Globus pallidus (tissue), 1 donor: ENCODE results near the gene PKDCC.

Experiments used
- DNase-seq: peaks from one replicate; pipeline ENCODE4 v3.0.0-alpha.2; 2015; ENCODE audit warnings: low spot score

Gene PKDCC

DNA sequence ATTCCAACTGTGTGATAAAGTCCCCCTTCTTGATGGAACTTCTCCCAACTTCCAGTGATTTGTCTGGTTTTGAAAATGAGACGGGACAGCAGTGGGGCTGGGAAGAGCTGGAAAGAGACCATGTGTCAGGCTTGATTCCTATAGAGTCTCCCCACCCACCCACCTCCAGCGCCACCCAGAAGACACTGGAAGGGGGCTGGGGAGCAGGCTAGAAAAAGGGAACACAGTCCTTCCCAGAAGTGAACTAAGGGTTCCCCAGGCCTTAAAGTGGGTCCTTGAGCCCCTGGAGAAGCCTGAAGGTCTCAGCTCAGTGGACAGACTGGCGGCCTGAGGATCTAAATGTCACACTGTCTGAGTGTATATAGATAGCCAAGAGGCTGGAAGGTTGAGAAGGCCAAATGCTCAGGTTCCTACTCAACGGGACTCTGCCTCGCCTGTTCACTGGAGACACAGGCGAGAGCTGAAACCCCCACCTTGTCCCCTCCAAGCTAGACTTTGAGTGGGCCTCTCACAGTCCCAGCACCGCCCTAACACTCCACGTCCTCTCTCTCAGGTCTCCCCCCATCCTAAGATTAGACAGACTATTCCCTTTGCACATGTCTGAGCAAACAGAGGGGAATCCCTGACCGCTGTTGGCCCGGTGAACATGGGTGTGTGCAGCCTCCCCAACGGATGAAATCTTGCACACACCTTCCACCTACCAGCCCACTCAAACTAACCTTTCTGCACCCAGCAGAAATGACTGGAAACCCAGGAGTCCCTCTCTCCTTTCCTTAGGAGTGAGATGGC lies 1.6 kb downstream of the PKDCC start:
- DNase-seq = no peak

- DNase-seq = no peak
Observed at GRCh38 chr2:42050010-42050702, 2.3 kb downstream of the PKDCC start.

- no peak for DNase-seq
Observed at GRCh38 chr2:42050703-42051542, 3.1 kb downstream of the PKDCC start.

- no peak for DNase-seq
Observed at GRCh38 chr2:42051543-42052235, 3.9 kb downstream of the PKDCC start.

- no peak for DNase-seq
Observed at GRCh38 chr2:42052702-42053481, 5.1 kb downstream of the PKDCC start.

- DNase-seq = no peak
Observed at GRCh38 chr2:42053482-42053790, 5.6 kb downstream of the PKDCC start.

DNA sequence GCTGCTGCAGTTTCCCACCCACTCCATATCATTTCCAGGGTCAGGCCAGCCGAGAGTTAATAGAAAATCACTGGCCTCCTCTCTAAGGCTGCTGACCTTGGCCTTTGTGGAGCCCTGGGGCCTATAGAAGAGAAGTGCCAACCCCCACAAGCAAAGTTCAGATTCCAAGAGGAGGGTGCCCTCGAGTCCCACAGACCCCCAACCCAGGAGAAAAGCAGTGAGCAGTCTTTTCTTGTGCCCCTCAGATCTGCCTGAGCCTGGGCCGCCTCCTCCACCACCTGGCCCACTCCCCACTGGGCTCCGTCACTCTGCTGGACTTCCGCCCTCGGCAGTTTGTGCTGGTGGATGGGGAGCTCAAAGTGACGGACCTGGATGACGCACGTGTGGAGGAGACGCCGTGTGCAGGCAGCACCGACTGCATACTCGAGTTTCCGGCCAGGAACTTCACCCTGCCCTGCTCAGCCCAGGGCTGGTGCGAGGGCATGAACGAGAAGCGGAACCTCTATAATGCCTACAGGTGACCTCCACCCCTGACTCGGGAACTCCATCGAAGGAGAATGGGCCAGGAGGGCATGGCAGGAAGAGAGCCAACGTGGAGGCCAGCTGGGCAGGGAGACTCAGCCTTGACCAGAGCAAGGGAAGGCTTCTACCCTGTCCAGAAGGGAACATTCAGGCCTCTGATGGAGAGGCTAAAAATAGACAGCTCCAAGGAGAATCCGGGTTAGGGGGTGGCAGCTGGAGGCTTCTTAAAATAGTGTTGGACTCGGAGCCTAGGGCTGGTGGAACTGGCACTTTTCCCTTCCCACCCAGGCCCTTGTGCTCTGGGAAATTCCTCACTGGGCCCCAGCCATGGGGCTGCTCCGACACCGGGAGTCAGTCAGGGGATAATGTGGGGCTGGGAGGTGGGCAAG lies 6.2 kb downstream of the PKDCC start:
- DNase-seq = peak; percentile 34

DNA sequence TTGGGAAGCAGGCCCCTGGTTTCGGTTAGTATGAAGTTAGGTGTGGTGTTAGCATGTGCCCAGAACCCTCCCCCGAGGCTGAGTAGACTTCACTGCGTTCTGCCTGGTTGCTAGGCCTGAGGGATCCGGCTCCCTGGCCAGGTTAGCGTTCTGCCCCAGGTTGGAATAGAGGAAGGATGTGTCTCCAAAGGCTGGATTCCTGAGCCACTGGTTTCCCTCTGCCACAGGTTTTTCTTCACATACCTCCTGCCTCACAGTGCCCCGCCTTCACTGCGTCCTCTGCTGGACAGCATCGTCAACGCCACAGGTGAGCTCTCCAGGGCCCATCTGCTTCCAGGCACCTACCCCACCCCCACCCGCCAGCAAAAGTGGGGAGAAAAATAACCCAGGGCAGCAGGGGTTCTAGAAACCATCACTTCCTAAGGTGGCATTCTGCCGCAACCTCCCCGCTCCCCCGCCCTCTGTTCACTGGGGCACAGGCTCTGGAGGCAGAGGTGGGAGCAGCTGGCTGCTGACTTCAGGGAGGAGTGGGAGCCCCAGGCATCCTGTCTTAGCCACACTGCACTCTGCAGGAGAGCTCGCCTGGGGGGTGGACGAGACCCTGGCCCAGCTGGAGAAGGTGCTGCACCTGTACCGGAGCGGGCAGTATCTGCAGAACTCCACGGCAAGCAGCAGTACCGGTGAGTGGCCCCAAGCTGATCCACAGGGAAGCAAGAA lies 7.1 kb downstream of the PKDCC start:
- DNase-seq = no peak

GRCh38 chr2:42055573-42056514 lies 8.0 kb downstream of the PKDCC start:
- DNase-seq = no peak

DNA sequence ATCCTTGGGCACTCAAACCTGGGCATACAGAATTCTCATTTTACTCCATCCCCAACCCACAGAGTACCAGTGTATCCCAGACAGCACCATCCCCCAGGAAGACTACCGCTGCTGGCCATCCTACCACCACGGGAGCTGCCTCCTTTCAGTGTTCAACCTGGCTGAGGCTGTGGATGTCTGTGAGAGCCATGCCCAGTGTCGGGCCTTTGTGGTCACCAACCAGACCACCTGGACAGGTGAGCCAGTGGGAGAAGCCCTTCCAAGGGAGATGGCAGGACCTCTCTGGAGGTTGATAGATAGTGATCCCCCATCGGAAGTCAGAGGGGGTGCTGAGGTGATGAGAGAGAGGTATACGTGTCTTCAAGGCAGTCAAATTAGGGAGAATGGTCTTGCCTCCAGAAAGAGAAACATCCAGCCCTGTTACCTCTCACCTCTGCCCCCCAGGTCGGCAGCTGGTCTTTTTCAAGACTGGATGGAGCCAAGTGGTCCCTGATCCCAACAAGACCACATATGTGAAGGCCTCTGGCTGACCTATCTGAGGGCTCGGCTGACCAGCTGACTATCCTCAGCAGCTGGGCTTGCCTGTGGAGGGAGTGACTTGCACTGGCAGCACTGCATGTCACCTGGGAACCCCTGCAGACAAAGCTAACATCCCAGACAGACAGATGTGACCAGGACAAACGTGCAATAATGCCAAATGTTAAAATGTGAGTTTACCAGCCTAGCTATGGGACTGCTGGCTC lies 9.5 kb downstream of the PKDCC start:
- no peak for DNase-seq

DNA sequence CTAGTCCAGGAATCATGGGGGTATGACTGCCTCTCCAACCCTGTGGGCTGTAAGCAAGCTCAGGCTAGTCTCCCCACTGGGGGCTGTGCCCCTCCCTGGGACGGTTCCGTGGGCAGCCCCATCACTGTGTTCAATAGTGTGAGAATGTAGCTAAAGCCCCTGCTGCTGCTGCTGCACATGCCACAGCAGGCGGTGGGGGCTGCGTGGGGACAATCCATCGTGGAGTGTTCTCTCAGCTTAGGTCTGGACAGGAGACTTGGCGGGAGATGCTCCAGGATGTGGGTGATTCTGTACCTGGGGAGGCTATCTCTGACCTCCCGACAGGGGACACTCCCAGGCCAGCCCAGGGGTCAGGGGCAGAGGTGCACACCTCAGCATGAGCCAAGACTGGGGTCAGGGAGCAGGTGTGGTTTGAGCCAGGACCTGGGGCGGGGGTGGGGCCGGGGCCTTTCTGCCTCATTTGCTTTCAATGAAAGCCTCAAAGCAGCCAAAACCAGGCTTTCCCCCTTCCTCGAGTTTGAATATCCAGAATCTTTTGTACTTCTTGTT lies 10.2 kb downstream of the PKDCC start:
- DNase-seq = no peak

DNA sequence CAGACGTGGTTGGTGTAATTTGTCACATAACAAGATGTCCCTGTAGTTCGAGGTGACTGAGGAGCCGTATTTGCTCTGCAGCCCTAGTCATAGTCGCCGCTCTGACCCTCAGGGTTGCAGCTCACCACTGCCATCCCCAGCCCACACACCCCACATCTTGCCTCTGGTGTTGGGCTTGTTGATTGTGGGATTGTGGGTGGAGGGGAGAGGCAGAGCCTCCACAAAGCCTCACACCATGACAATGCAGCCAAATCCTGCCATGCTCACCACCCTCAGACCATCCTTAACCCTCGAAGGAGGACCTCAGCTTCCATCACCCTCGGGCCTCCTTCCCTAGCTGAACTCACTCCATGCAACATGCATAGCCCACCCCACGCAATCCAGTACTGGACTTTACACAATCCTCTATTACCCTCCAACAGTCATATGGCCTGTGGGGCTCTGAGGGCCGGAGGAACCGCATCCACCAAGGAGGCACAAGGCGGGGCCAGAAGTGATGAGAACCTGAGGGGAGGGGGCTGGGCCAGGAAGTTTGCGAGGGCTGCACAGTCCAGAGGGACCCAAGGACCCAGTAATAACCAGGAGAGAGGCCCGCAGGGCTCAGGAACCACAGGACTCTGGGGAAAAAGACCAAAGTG lies 11.6 kb downstream of the PKDCC start:
- no peak for DNase-seq

DNA sequence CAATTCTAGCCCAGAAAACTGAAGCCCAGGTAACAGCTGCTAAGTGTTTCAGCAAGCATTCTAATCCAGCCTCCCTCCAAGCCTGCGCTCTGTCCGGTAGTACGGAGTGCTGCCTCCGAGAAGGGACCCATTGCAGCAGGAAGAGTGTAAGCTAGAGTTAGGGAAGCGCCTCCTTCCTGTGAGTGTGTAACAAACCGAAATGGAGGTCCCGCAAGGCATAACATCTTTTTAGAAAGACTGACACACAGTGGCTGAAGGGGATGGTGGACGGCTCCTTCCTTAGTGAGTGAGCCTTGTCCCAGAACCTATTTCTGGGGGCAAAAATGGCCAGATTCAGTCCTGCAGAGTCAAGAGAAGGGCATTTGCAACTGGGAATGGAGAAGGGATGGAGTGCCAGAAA lies 12.2 kb downstream of the PKDCC start:
- DNase-seq = no peak

- peak; percentile 31 for DNase-seq
Observed at GRCh38 chr2:42060718-42061619, 13.1 kb downstream of the PKDCC start.

DNA sequence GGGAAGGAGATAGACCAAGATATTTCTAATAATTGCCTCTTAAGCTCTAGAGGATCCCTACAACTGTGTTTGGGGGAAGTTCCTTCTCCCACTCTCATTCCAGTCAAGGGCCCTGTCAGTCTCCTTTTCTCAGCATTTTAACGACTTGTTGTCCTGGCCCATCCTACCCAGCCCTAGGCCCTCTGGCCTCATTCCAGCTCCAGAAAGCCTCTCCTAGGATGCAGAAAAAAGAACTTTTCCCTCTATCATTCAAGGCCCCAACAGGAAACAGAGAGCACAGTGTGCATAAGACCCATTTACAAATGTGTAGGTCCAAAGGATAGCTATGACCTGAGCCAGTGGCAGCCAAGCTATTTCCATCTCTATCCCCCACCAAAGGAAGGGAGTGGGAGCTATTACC lies 14.0 kb downstream of the PKDCC start:
- DNase-seq = no peak
